Suppressor macrophage treated with lipopolysaccharide for 4 hours (primary cell): Measurements from ENCODE around the gene PAQR7.

Experiments used
- DNase-seq: peaks from one replicate; pipeline ENCODE4 v3.0.0-alpha.2; 2020

PAQR7 gene

GRCh38 chr1:25875154-25875855 lies at the start of gene PAQR7:
PAQR7 (minus strand) TSS chr1:25875708; CDS start chr1:25863839, 11,869 bp downstream.
- DNase-seq, result peak; percentile 58

- DNase-seq, result no peak
Observed at GRCh38 chr1:25924454-25924853, 48.9 kb upstream of the PAQR7 start.

- peak; percentile 50 for DNase-seq
Observed at GRCh38 chr1:25922971-25923552, 47.6 kb upstream of the PAQR7 start.

GRCh38 chr1:25922056-25922970 lies 46.8 kb upstream of the PAQR7 start:
- no peak for DNase-seq

GRCh38 chr1:25918615-25919014 lies 43.1 kb upstream of the PAQR7 start:
- DNase-seq, result no peak

GRCh38 chr1:25917996-25918395 lies 42.5 kb upstream of the PAQR7 start:
- DNase-seq, result no peak

GRCh38 chr1:25916460-25916859 lies 41.0 kb upstream of the PAQR7 start:
- no peak for DNase-seq

- DNase-seq, result no peak
Observed at GRCh38 chr1:25914074-25914995, 38.8 kb upstream of the PAQR7 start.

GRCh38 chr1:25913206-25913605 lies 37.7 kb upstream of the PAQR7 start:
- no peak for DNase-seq

- no peak for DNase-seq
Observed at GRCh38 chr1:25912076-25912831, 36.7 kb upstream of the PAQR7 start.

- DNase-seq, result no peak
Observed at GRCh38 chr1:25911162-25911561, 35.7 kb upstream of the PAQR7 start.

GRCh38 chr1:25909040-25909439 lies 33.5 kb upstream of the PAQR7 start:
- no peak for DNase-seq

- no peak for DNase-seq
Observed at GRCh38 chr1:25908161-25908560, 32.7 kb upstream of the PAQR7 start.

- DNase-seq, result no peak
Observed at GRCh38 chr1:25907601-25908000, 32.1 kb upstream of the PAQR7 start.

- no peak for DNase-seq
Observed at GRCh38 chr1:25906644-25907300, 31.3 kb upstream of the PAQR7 start.

GRCh38 chr1:25905680-25906643 lies 30.5 kb upstream of the PAQR7 start, which contains the start of gene STMN1:
STMN1 (minus strand) TSS chr1:25906419; CDS start chr1:25904676, 1,743 bp downstream.
- DNase-seq, result peak; percentile 75

- DNase-seq, result peak; percentile 93
Observed at GRCh38 chr1:25904943-25905679, 29.6 kb upstream of the PAQR7 start.

GRCh38 chr1:25903986-25904385 lies 28.5 kb upstream of the PAQR7 start:
- DNase-seq, result no peak

- DNase-seq, result no peak
Observed at GRCh38 chr1:25902462-25902861, 27.0 kb upstream of the PAQR7 start.
